ENCODE results near the gene ISL1. TPM values are rescaled to one million over a fixed set of nuclear protein-coding genes. Genes with fewer than 3 reads are reported as not detected.

The ISL1 gene
- polyA plus RNA-seq, 1 donor (not counting 4 experiments of a cell fraction or from before 2014, with no cell fraction given), result 4.5 TPM

- FAIRE-seq, result no peak
- no peak overlapping the region for H2AFZ ChIP-seq (ENCODE audit: control insufficient read depth, low read length)
These were observed 5.2 kb upstream of the ISL1 start for GRCh38 chr5:51378061-51378409.

DNA sequence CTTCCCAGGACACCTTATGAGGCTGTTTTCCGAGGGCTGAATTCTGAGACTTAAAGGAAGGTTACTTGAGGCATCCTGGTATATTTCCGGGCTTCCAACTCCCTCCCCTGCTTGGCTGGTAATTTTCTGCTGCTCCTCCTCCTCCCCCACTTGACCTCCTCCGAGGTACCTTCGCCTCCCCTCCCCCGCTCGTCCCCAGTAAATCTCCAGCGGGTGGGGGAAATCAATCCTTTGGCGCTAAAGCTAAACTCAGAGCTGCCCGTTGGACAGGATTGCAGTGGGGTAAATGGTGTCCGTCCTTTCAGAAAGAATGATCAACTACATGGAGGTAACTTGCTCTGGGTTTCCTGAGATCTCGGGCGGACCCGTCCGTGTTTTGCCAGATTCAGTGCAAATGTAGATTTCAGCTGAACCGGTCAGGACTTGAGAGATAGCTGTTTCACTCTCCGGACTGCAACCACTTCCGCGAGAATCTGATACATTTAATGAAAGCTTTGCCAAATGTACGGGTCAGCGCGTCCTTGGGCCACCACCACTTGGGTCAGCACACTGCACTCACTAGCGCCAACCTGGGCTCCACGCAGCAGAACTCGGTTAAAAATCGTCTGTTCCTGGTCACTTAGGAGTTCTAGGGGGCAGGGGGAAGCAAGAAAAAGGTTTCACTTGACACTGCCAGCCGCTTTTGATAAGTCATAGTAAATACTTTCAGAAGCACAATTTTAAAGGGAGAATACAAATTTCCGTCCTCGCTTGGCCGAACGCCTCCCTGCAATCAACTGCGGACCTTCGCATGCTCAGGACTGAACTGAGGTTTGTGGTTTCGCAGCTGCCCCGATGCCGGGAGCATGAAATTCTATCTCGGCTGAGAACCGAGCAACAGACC is 4.6 kb upstream of the ISL1 start:
- Histone ChIP-seq H3K9me1 (ENCODE audit: control insufficient read depth, extremely low read depth, insufficient read depth, low read length) (no peaks in the 10 kb centered on the region), H3K36me3 (ENCODE audit: control insufficient read depth in 2 of 2, extremely low read depth in 1 of 2, insufficient read depth in 2 of 2, low read length in 2 of 2) (no peaks in the 10 kb centered on the region), H3K4me2 (ENCODE audit: control insufficient read depth, extremely low read depth, insufficient read depth, low read depth, low read length) (peak overlapping the region; percentile 50), H3K27ac (ENCODE audit: control insufficient read depth, insufficient read depth, low read length) (no peak overlapping the region), H3K9ac (ENCODE audit: control insufficient read depth, extremely low read depth, insufficient read depth, low read length) (peak overlapping the region; percentile 42), H3K27me3 (ENCODE audit: control insufficient read depth, extremely low read depth, insufficient read depth, low read length) (peaks cover 4% of the 10 kb centered on the region), H3K79me2 (ENCODE audit: control insufficient read depth, insufficient read depth, low read length) (peaks cover 9% of the 10 kb centered on the region), H3K9me3 (ENCODE audit: control insufficient read depth, low read depth, low read length) (no peaks in the 10 kb centered on the region), H3K4me3 (ENCODE audit: control insufficient read depth in 2 of 3, extremely low read depth in 1 of 3, insufficient read depth in 2 of 3, low read depth in 1 of 3, low read length in 3 of 3) (peak overlapping the region; percentile 13 to 47 (median 41)), H2AFZ (ENCODE audit: control insufficient read depth, low read length) (peak overlapping the region; percentile 7), H4K20me1 (ENCODE audit: control insufficient read depth, extremely low read depth, insufficient read depth, low read length) (no peaks in the 10 kb centered on the region), H3K4me1 (ENCODE audit: control insufficient read depth, extremely low read depth, insufficient read depth, low read length) (peaks cover 12% of the 10 kb centered on the region)
- dilution Hi-C loops (cut with MboI; ENCODE audit: extremely low pct_ligation_motif_present, low sequenced_read_pairs), result no loop called here
- DNase-seq (ENCODE audit: low read depth, low spot score), result no peak
- FAIRE-seq, result no peak
- no peak for TF ChIP-seq EZH2 (IDR thresholded peaks at IDR 0.05; ENCODE audit: low read length)
- TF ChIP-seq, protein P1, sequence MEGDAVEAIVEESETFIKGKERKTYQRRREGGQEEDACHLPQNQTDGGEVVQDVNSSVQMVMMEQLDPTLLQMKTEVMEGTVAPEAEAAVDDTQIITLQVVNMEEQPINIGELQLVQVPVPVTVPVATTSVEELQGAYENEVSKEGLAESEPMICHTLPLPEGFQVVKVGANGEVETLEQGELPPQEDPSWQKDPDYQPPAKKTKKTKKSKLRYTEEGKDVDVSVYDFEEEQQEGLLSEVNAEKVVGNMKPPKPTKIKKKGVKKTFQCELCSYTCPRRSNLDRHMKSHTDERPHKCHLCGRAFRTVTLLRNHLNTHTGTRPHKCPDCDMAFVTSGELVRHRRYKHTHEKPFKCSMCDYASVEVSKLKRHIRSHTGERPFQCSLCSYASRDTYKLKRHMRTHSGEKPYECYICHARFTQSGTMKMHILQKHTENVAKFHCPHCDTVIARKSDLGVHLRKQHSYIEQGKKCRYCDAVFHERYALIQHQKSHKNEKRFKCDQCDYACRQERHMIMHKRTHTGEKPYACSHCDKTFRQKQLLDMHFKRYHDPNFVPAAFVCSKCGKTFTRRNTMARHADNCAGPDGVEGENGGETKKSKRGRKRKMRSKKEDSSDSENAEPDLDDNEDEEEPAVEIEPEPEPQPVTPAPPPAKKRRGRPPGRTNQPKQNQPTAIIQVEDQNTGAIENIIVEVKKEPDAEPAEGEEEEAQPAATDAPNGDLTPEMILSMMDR (optimal IDR thresholded peaks at IDR 0.05 in 1 of 3, IDR thresholded peaks at IDR 0.05 in 1 of 3, conservative IDR thresholded peaks at IDR 0.05 in 1 of 3; ENCODE audit: extremely low read depth in 1 of 3, insufficient read depth in 2 of 3, low read length in 3 of 3), result no peak

More at GRCh38 chr5:51378061-51378409, 5.2 kb upstream of the ISL1 start:
- Histone ChIP-seq H3K27ac (ENCODE audit: control insufficient read depth, insufficient read depth, low read length) (no peak overlapping the region), H3K4me2 (ENCODE audit: control insufficient read depth, extremely low read depth, insufficient read depth, low read depth, low read length) (peak overlapping the region; percentile 50), H3K36me3 (ENCODE audit: control insufficient read depth in 2 of 2, extremely low read depth in 1 of 2, insufficient read depth in 2 of 2, low read length in 2 of 2) (no peaks in the 10 kb centered on the region), H3K4me1 (ENCODE audit: control insufficient read depth, extremely low read depth, insufficient read depth, low read length) (peaks cover 12% of the 10 kb centered on the region), H3K4me3 (ENCODE audit: control insufficient read depth in 2 of 3, extremely low read depth in 1 of 3, insufficient read depth in 2 of 3, low read depth in 1 of 3, low read length in 3 of 3) (no peak overlapping the region), H3K9me3 (ENCODE audit: control insufficient read depth, low read depth, low read length) (no peaks in the 10 kb centered on the region), H3K27me3 (ENCODE audit: control insufficient read depth, extremely low read depth, insufficient read depth, low read length) (peaks cover 4% of the 10 kb centered on the region), H3K9ac (ENCODE audit: control insufficient read depth, extremely low read depth, insufficient read depth, low read length) (no peak overlapping the region), H4K20me1 (ENCODE audit: control insufficient read depth, extremely low read depth, insufficient read depth, low read length) (no peaks in the 10 kb centered on the region), H3K79me2 (ENCODE audit: control insufficient read depth, insufficient read depth, low read length) (peaks cover 9% of the 10 kb centered on the region), H3K9me1 (ENCODE audit: control insufficient read depth, extremely low read depth, insufficient read depth, low read length) (no peaks in the 10 kb centered on the region)
- TF ChIP-seq EZH2 (IDR thresholded peaks at IDR 0.05; ENCODE audit: low read length), result no peak
- TF ChIP-seq, protein P1 (optimal IDR thresholded peaks at IDR 0.05 in 1 of 3, IDR thresholded peaks at IDR 0.05 in 1 of 3, conservative IDR thresholded peaks at IDR 0.05 in 1 of 3; ENCODE audit: extremely low read depth in 1 of 3, insufficient read depth in 2 of 3, low read length in 3 of 3), result no peak
- no peak for DNase-seq (ENCODE audit: low read depth, low spot score)
- dilution Hi-C loops (cut with MboI; ENCODE audit: extremely low pct_ligation_motif_present, low sequenced_read_pairs), result no loop called here
